Activated naive CD4-positive, alpha-beta T cell treated with anti-CD3 and anti-CD28 coated beads, Interleukin-2, amount 50 U/mL, for 24 hours (primary cell): ENCODE data around the gene ZNF652.
A peak's percentile ranks its signal among the peaks of the same experiment; 100 is the strongest.

ENCODE experiments used
- H3K27ac Mint-ChIP-seq: one replicate; pipeline ENCODE4 v1.8.0; 2021; ENCODE audit warnings: mild to moderate bottlenecking, mixed read lengths
- H3K27me3 Mint-ChIP-seq: one replicate; pipeline ENCODE4 v1.8.0; 2021; ENCODE audit warnings: mixed read lengths
- H3K36me3 Mint-ChIP-seq: one replicate; pipeline ENCODE4 v1.8.0; 2021; ENCODE audit warnings: mixed read lengths
- H3K4me1 Mint-ChIP-seq: one replicate; pipeline ENCODE4 v1.8.0; 2021; ENCODE audit warnings: mixed read lengths
- H3K4me3 Mint-ChIP-seq: one replicate; pipeline ENCODE4 v1.8.0; 2021; ENCODE audit warnings: mild to moderate bottlenecking, mixed read lengths
- H3K9me3 Mint-ChIP-seq: one replicate; pipeline ENCODE4 v1.8.0; 2021; ENCODE audit warnings: mixed read lengths

The ZNF652 gene

GRCh38 chr17:49252148-49252695, 109.8 kb downstream of the ZNF652 start:
- H3K27me3 Mint-ChIP-seq: no peaks in the 10 kb centered on the region
- H3K27ac Mint-ChIP-seq: no peak overlapping the region
- H3K9me3 Mint-ChIP-seq: no peaks in the 10 kb centered on the region

GRCh38 chr17:49249890-49250522, 112.0 kb downstream of the ZNF652 start:
- no peak overlapping the region for H3K27ac Mint-ChIP-seq
- H3K4me3 Mint-ChIP-seq: no peak overlapping the region
- H3K27me3 Mint-ChIP-seq: no peaks in the 10 kb centered on the region
- no peaks in the 10 kb centered on the region for H3K36me3 Mint-ChIP-seq
- no peaks in the 10 kb centered on the region for H3K9me3 Mint-ChIP-seq
- H3K4me1 Mint-ChIP-seq: no peaks in the 10 kb centered on the region

More at GRCh38 chr17:49252148-49252695, 109.8 kb downstream of the ZNF652 start:
- Mint-ChIP-seq H3K4me1 (no peaks in the 10 kb centered on the region), H3K36me3 (no peaks in the 10 kb centered on the region), H3K4me3 (no peak overlapping the region)

DNA sequence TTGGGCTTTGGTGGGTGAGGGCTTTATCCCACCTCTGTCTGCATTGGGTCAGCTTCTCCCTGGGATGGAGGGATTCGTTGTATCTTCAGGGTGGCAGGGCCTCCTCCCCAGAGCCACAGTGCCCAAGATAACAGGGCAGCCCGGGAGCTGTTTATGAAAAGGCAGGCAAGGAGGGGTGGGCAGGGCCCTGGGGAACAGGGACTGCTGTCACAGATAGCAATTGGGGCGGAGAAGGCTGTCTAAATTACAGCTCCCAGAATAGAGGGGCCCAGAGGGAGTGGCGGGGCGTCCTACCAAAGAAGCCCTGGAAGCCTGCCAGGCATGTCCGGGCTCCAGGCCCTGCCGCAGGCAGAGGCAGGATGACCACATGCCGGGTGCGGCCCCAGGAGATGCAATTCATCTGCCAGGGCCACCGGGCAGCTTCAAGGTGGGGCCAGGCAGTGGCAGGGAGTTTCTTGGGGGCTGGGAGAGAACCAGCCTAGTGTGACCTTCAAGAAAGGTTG, 112.7 kb downstream of the ZNF652 start:
- no peak overlapping the region for H3K4me3 Mint-ChIP-seq
- H3K9me3 Mint-ChIP-seq: no peaks in the 10 kb centered on the region
- H3K4me1 Mint-ChIP-seq: no peaks in the 10 kb centered on the region
- no peaks in the 10 kb centered on the region for H3K36me3 Mint-ChIP-seq
- H3K27ac Mint-ChIP-seq: no peak overlapping the region
- H3K27me3 Mint-ChIP-seq: no peaks in the 10 kb centered on the region

DNA sequence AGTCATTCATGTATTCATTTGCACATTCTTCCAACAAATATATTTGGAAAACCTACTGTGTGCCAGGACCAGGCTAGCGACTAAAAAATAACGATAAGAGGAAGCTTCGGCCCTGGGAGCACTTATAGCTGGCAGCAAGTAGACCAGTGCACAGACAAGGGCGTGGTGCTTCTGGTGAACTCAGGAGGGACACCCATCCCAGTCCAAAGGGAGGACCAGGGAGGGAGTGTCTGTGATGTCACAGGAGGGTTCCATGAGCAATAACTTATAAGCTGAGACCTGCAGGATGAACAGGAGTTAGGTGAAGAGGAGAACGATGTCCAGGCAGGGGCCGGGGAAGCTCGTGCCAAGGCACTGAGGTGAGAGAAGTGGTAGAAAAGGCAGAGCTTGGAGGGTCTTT, 114.1 kb downstream of the ZNF652 start:
- Mint-ChIP-seq H3K4me3 (no peak overlapping the region), H3K4me1 (no peaks in the 10 kb centered on the region), H3K27me3 (no peaks in the 10 kb centered on the region), H3K27ac (peak overlapping the region; percentile 5), H3K36me3 (no peaks in the 10 kb centered on the region), H3K9me3 (no peaks in the 10 kb centered on the region)

GRCh38 chr17:49244839-49245238, 117.2 kb downstream of the ZNF652 start:
- no peaks in the 10 kb centered on the region for H3K36me3 Mint-ChIP-seq
- H3K4me1 Mint-ChIP-seq: no peaks in the 10 kb centered on the region
- no peak overlapping the region for H3K27ac Mint-ChIP-seq
- no peaks in the 10 kb centered on the region for H3K27me3 Mint-ChIP-seq
- H3K9me3 Mint-ChIP-seq: no peaks in the 10 kb centered on the region
- H3K4me3 Mint-ChIP-seq: no peak overlapping the region
